Frontal cortex (tissue), 4 donors: ENCODE measurements around the gene YIPF4. TPM values are rescaled to one million over a fixed set of nuclear protein-coding genes. Genes with fewer than 3 reads are reported as not detected.
"Not testable (repeated sequence)": the region's sequence is repeated elsewhere in the genome, so short reads cannot be mapped to it uniquely, and the experiment has no call there.

ENCODE experiments used
- DNase-seq, 2 donors: peaks; one replicate each; pipeline ENCODE4 v3.0.0; 2012; ENCODE audit warnings: low spot score in 2 of 2
- FAIRE-seq: peaks from 2 replicates; lab custom pipeline; 2012; peaks lifted over from hg19 to GRCh38; lab: Jason Lieb, UNC
- total RNA-seq: library from RNA; depleted of rRNA; stranded (reverse); fragments of >200 nt; gene quantifications from one replicate; pipeline ENCODE4 v1.2.3, GENCODE V29; 2014
- donor health status: control.
- donor health status: control.
- donor health status: control.

The YIPF4 gene
- total RNA-seq, 1 donor from 2014 or later: 43.6 TPM

DNA sequence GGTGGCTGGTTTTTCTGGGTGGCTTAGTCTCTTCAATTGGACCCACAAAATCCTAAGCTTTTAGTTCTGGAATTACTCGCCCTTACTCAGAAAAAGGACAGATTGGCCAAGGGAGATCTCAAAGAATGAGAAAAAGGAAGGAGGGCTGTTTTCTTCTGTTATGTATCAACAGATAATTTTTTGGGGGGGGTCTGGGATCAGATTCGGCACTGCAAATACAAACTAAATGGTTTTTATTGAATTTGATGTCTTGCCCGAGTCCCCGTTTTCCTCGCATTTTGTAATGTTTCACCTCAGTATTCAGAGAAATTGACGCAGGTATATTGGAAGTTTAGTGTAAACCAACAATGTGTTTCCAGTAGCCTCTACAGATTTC lies 762 bp downstream of the YIPF4 start:
- DNase-seq: peak in 1 of 2 donors; percentile 14
- no peak for FAIRE-seq

DNA sequence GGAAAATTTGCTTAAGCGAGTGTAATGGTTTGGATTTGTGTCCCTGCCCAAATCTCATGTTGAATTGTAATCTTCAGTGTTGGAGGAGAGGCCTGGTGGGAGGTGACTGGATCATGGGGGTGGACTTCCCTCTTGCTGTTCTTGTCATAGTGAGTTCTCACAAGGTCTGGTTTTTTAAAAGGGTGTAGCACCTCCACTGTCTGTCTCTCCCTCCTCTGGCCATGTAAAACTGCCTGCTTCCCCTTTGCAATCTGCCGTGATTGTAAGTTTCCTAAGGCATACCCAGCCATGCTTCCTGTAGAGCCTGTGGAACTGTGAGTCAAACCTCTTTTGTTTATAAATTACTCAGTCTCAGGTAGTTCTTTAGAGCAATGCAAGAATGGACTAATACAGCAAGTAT lies 6.6 kb downstream of the YIPF4 start:
- FAIRE-seq (no peak), DNase-seq (no peak)

DNA sequence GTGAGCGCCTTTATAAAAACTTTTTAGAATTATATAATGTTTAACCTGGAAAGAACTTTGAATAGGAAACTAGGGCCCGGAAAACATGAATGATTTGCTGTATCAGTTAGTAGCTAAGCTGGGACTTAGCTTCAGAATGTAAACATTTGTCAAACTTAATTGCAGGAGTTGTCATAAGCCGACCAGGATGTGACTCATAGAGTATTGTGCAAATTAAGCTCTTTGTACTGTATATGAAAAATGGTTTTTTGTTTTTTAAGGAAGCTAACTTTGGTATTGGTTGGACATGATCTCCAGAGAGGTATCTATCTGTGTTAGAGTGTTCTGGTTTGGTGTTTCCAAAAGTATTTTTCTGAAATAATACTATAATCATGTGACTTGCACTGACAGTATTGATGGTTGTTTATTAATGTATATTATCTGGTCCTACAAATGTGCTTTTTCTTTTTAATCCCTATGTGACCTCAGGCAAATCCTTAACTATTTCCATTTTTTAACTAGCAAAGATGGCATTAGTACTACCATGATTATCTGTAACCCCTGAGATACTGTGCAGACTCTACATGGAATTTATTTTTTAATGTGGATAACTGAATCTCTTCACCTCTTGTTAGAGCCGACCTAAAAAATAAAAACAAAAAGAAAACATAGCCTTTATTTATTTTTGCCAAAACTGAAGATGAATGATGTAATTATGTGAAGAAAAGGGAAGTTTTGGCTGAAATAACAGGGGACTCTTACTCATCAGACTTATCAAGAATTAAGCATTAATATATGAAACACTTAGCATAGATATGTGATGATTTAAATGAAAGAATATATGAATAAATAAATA lies 11.7 kb downstream of the YIPF4 start:
- DNase-seq (no peak), FAIRE-seq (peak; percentile 30)

DNA sequence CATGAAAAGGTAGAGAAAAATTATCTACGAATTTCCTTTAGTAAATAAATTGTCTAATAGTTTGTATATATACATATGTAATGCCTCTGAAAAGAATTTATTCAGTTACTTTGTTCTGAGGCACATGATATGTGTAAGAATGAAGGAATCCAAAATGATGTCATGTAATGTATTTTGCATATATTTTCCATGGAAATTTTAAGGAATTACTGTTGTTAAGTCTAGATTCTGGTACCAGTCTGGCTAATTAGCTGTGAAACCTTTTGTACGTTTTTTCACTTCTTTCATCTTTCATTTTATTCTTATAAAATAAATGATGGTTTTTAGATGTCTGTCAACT lies 12.3 kb downstream of the YIPF4 start:
- DNase-seq (no peak), FAIRE-seq (no peak)

DNA sequence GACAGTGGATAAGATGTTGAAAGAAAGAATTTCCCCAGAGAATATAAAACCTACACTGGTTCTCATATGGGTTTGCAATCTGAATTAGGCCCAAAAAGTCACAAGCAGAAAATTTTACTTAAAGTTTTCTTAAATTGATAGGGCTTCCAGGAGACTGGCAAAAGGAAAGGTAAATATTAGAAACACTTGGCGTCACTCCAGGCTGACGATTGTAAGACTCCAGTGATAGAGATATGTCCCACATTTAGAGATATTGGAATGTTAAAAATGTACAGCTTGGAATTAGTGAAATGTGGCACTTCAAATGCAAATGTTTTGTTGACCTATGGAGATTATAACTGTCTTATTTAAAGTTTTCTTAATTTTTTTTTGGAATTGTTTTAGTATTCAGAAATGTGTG lies 14.0 kb downstream of the YIPF4 start:
- FAIRE-seq: no peak
- no peak for DNase-seq

DNA sequence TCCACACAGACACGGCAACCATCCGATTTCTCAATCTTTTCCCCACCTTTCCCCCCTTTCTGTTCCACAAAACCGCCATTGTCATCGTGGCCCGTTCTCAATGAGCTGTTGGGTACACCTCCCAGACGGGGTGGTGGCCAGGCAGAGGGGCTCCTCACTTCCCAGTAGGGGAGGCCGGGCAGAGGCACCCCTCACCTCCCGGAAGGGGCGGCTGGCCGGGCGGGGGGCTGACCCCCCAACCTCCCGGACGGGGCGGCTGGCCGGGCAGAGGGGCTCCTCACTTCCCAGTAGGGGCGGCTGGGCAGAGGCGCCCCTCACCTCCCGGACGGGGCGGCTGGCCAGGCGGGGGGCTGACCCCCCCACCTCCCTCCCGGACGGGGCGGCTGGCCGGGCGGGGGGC lies 15.8 kb downstream of the YIPF4 start:
- FAIRE-seq, DNase-seq: not testable (repeated sequence)

DNA sequence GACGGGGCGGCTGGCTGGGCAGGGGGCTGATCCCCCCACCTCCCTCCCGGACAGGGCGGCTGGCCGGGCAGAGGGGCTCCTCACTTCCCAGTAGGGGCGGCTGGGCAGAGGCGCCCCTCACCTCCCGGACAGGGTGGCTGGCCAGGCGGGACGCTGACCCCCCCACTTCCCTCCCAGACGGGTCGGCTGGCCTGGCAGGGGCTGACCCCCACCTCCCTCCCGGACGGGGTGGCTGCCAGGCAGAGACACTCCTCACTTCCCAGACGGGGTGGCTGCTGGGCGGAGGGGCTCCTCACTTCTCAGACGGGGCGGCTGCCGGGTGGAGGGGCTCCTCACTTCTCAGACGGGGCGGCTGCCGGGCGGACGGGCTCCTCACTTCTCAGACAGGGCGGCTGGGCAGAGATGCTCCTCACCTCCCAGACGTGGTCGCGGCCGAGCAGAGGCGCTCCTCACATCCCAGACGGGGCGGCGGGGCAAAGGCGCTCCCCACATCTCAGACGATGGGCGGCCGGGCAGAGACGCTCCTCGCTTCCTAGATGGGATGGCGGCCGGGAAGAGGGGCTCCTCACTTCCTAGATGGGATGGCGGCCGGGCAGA lies 16.4 kb downstream of the YIPF4 start:
- DNase-seq, FAIRE-seq: not testable (repeated sequence)

DNA sequence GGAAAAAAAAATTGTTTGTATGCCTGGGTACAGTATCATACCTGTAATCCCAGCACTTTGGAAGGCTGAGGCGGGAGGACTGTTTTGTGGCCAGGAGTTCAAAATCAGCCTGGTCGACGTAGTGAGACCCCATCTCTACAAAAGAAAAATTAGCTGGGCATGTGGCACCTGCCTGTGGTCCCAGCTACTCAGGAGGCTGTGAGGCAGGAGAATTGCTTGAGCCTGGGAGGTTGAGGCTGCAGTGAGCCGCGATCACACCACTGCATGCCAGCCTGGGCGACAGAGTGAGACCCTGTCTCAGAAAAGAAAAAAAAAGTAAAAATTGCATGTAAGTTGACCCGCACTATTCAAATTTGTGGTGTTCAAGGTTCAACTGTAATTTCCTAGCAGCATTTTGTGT lies 32.9 kb downstream of the YIPF4 start:
- no peak for FAIRE-seq
- DNase-seq: no peak

DNA sequence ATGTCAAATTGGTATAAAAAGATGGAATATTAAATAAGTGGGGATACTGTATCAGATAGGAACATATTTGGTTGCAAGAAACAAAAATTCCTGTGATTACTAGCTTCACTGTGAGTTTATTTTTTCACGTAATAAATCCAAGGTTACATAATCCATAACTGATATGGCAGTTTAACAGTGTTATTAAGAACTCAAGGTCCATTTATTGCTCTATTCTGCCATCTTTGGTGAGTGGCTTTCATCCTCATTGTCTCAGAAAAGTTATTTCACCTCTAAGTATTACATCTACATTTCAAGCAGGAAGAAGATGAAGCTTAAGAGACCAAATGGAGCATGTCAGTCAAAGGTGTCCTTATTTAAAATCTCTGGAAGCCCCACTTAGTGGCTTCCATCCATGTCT lies 37.2 kb downstream of the YIPF4 start:
- DNase-seq (no peak), FAIRE-seq (no peak)

DNA sequence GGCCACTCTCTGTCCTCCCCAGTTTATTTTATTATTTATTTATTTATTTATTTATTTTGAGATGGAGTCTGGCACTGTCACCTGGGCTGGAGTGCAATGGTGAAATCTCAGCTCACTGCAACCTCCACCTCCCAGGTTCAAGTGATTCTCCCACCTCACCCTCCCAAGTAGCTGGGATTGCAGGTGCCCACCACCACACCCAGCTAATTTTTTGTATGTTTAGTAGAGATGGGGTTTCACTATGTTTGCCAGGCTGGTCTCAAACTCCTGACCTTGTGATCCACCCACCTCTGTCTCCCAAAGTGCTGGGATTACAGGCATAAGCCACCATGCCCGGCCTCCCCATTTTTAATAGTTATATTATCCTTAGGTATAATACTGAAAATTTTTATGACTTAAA lies 51.0 kb downstream of the YIPF4 start:
- not testable (repeated sequence) for FAIRE-seq, DNase-seq

DNA sequence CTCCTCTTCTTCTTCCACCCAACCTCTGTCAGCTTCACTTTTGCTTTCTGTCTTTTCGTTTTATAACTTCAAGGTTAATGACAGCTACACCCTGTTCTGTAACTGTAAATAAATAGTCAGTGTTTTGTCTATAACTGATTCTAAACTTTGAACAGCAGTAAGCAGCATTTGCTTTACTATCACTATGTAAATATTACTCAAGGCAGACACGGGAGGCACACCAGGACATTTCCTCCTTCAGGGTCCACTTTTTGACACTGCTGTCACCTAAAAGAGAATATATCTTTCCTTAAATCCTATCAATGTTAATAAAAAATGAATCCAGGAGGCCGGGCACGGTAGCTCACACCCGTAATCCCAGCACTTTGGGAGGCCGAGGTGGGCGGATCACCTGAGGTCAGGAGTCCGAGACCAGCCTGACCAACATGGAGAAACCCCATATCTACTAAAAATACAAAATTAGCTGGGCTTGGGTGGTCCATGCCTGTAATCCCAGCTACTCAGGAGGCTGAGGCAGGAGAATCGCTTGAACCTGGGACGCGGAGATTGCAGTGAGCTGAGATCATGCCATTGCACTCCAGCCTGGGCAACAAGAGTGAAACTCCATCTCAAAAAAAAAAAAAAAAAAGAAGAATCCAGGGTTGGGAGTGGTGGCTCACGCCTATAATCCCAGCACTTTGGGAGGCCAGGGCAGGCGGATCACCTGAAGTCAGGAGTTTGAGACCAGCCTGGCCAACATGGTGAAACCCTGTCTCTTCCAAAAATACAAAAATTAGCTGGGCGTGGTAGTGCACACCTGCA lies 51.7 kb downstream of the YIPF4 start:
- not testable (repeated sequence) for DNase-seq, FAIRE-seq

DNA sequence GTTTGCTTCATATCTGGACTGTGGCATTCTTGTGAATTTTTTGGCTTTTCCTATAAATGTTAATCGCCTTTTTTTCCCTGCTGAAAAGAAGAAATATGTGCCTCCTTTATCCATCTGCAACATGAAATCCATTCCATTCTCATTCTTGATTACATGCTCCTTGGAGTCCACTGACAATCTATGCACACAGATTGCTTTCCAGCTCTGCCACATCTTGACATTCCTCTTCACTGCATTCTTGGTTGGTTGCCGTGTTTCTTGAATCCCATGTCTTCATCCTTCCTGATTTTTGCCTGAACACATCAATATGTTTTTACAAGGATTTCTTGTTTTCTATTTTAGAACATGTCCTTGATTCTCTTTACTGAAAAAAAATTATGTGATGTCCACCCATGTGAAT lies 52.4 kb downstream of the YIPF4 start:
- DNase-seq (no peak), FAIRE-seq (no peak)

DNA sequence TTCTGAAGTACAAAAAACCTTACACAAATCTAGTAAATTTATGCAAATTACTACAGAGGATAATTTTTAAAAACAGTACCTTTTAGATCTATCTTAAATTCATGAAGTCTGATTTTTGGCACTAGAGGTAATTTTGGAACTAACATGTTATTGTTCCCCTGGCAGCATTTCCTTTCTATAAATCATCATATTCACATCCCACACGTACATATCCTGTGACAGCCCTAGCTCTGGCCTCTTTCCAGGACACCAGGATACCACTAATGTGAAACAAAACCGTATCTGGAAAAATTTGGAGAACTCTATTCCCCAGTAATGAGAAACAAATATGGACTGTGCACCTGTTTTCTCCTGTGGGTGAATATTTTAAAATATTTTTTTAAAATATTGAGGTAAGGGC lies 65.1 kb downstream of the YIPF4 start:
- no peak for FAIRE-seq
- no peak for DNase-seq

DNA sequence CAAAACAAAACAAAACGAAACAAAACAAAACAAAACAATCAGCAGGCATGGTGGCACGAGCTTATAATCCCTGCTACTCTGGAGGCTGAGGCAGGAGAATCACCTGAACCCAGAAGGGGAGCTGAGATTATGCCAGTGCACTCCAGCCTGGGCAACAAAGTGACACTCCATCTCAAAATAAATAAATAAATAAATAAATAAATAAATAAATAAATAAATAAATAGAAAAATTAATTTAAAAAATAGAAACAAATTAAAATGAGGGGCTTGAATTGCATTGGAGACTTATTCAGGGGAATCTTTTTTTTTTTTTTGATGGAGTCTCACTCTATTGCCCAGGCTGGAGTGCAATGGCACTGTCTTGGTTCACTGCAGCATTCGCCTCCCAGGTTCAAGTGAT lies 73.1 kb downstream of the YIPF4 start:
- DNase-seq, FAIRE-seq: not testable (repeated sequence)

DNA sequence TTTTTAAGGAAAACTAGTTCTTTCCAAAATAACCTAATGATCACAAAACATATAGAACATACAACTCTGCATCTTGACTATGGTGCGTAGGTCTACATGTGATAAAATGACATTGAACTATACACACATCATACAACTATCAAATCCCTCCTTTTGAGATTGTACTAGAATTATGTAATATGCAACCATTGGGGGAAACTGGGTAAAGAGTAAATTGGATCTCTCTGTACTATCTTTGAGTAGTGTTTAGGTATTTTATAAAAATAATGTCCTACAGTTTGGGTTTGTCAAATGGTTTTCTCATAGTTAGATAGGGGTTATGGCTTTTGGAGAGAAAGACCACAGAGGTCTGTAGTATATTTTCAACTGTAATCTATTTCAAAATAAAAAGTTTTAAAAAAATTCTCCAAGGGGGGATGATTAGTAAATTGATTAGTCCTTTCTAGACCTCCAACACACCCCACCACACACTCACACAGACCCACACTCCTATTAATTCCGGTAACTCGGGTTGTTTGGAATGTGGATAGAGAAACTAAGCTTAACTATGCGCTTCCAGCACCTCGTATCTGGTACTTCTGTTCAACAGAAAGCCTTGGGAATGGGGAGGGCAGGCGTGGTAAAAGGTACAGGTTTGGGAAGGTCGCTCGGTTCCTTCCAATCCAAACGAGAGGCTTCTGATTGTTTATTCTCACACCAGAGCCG lies 78.4 kb downstream of the YIPF4 start:
- FAIRE-seq: no peak
- DNase-seq: no peak

DNA sequence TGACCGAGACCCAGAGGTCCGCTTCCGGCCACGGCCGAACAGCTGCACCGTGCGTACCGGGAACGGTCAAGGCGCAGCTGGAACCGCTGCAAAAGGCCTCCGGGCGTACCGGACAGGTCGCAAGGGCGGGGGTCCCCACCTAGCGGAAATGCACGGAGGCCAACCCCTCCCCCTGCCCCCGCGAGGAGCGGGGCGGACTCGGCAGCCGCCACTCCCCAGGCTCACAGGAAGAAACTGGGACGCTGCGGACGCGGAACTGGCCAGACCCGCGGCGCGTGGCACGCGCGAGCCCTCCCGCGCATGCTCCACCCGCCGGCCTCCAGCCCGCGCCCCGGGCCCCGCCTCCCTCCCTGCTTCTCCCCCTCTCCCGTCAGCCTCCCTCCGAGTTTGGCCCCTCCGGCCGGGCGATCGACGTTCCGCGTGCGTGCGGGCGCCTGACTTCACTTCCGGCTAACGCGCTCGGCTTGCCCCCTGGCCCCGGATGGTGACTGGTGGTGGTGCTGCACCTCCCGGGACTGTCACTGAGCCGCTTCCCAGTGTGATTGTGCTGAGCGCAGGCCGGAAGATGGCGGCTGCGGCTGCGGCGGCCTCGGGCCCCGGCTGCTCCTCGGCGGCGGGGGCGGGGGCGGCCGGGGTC lies 79.1 kb downstream of the YIPF4 start, which contains the start of gene BIRC6:
Gene BIRC6, plus strand, starts transcription at position 343 of the 637 bp plus-strand sequence. Its CDS starts 139 bp downstream, at position 482.
- DNase-seq (peak; percentile 99), FAIRE-seq (no peak)

DNA sequence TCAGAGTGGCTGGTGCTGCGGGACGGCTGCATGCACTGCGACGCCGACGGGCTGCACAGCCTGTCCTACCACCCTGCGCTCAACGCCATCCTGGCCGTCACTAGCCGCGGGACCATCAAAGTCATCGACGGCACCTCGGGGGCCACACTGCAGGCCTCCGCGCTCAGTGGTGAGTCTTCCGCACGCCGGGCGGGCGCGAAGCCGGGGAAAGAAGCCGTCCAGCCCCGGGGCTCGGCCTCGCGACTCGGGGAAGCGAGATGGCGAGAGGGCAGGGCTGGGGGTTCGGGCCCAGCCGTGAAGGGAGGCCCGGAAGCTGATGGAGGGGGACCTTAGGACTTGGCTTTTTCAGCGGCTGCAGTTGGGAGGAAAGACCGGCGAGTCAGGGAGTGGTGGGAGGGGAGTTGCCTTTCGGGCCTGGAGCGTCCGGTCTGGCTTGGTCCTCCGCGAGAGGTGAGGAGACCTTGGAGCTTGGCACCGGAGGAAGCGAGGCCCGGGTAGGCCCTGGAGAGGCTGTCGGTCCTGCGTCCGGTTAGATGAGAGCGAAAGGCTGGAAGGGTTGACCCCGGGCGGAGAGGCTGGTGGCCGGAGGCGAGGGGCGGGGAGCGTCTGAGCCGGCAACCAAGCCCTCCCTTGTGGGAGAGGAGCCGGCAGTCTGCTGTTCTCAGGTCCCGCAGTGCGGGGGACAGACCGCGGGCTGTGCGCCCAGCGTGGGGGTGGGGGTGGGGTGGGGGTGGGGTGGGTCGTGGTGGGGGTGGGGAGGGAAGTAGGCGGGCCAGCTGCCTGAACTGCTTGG lies 79.8 kb downstream of the YIPF4 start:
- peak; percentile 49 to 51 for DNase-seq

DNA sequence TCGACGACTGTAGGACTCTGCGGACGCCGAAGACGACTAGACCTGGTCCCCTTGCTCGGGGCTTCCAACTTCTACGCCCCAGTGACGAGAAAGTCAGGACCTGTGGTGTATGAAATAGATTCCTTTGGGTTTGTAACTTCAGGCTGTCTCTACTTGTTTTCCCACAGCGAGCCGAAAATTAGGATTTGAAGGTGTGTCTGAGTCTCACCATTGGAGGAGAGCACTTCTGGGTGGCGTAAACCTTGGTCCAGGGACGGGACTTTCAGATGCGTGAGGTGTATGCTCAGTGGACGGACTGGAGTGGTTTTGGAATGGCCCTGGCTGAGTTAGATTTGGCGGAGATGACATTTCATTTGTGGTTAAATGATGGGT lies 80.4 kb downstream of the YIPF4 start:
- FAIRE-seq (no peak), DNase-seq (no peak)

More for the DNA sequence above, 79.8 kb downstream of the YIPF4 start:
- FAIRE-seq: no peak

DNA sequence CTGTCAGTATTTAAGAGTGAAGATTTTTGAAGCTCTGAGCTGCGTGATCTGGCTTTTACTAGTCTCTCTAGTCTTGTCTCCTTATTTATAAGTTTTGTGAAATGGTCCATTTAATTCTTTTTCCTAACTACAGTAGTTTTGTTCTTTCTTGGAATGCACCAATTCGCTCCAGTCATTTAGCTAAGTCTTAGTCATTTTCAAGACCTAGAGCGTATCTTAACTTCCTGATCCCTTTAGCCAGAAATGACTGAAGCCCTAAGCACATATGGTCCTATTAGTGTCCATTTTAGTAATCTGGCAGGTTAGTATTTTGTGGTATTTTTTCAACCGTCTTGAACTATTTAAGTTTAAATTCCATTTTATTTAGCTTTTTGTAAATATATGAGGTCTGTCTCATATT lies 82.7 kb downstream of the YIPF4 start:
- DNase-seq (no peak), FAIRE-seq (no peak)
